Measurements from ENCODE around the gene OXCT1. TPM values are rescaled to one million over a fixed set of nuclear protein-coding genes. Genes with fewer than 3 reads are reported as not detected.

OXCT1 gene
- total and polyA plus RNA-seq, 2 of the 8 experiments (the other 6 are each of a cell fraction or from before 2014, with no cell fraction given), result 10.1 to 28.2 TPM

- no peaks in the 10 kb centered on the region for H3K27me3 ChIP-seq (replicated peaks in 1 of 4; ENCODE audit: control insufficient read depth in 3 of 4, extremely low read depth in 1 of 4, insufficient read depth in 3 of 4, low read length in 3 of 4)
- no peak for FAIRE-seq
- no peak overlapping the region for H2BK12ac ChIP-seq (ENCODE audit: low read depth, low read length)
- no peak overlapping the region for H3K4me3 ChIP-seq (ENCODE audit: extremely low read depth in 1 of 4, insufficient read depth in 2 of 4, low read depth in 3 of 4, low read length in 4 of 4)
- H3K9ac ChIP-seq (replicated peaks in 1 of 4; ENCODE audit: extremely low read depth in 1 of 4, low read depth in 3 of 4, low read length in 3 of 4), result no peak overlapping the region
- no peaks in the 10 kb centered on the region for H3K23me2 ChIP-seq (ENCODE audit: low read depth, low read length)
- no peak overlapping the region for H3K4me2 ChIP-seq (ENCODE audit: insufficient read depth in 1 of 2, low read depth in 2 of 2, low read length in 2 of 2)
- H3K4ac ChIP-seq (replicated peaks; ENCODE audit: insufficient read length, low read depth, low read length), result no peak overlapping the region
- H4K20me1 ChIP-seq (replicated peaks in 1 of 2; ENCODE audit: control insufficient read depth in 1 of 2, insufficient read depth in 2 of 2, low read length in 2 of 2), result no peaks in the 10 kb centered on the region
- no peaks in the 10 kb centered on the region; a peak in 1 of 8 replicates for H3K36me3 ChIP-seq (ENCODE audit: control insufficient read depth in 2 of 4, insufficient read depth in 4 of 4, low read length in 3 of 4)
- no peak overlapping the region for H3K27ac ChIP-seq (ENCODE audit: low read depth, low read length)
- DNase-seq (ENCODE audit: low read depth in 1 of 2, low spot score in 2 of 2), result no peak
- no peak overlapping the region for H2AFZ ChIP-seq (ENCODE audit: low read length)
- TF ChIP-seq YY1 (IDR thresholded peaks at IDR 0.05; ENCODE audit: low read depth, low read length) (no peak), EP300 (IDR thresholded peaks at IDR 0.05; ENCODE audit: borderline replicate concordance in 1 of 2, low read depth in 2 of 2, low read length in 2 of 2) (no peak), POLR2AphosphoS5 (IDR thresholded peaks at IDR 0.05; ENCODE audit: low read depth, low read length) (no peak), PHF8 (conservative IDR thresholded peaks at IDR 0.05; ENCODE audit: low read depth, low read length) (no peak), CBX5 (IDR thresholded peaks at IDR 0.05; ENCODE audit: low read depth, low read length) (no peak), ASH2L (IDR thresholded peaks at IDR 0.05; ENCODE audit: low read length) (no peak), HDAC2 (IDR thresholded peaks at IDR 0.05; ENCODE audit: borderline replicate concordance in 1 of 2, low read depth in 2 of 2, low read length in 2 of 2) (no peak), TAF1 (IDR thresholded peaks at IDR 0.05; ENCODE audit: low read depth, low read length) (no peak)
- H3K4me1 ChIP-seq (replicated peaks in 1 of 4; ENCODE audit: control insufficient read depth in 3 of 4, insufficient read depth in 4 of 4, low read length in 3 of 4), result no peaks in the 10 kb centered on the region
- ChIA-PET POLR2A (ENCODE audit: partially characterized antibody) (no interaction called here), CTCF (ENCODE audit: partially characterized antibody) (interaction anchor here (0.7 to 0.8 kb wide), 2 partner anchors 8 to 627 kb away, joined by 3 read pairs; no protein-coding TSS in a partner anchor)
- no peak overlapping the region for H2BK120ac ChIP-seq (replicated peaks; ENCODE audit: low read depth, low read length)
- no peak overlapping the region for H4K5ac ChIP-seq (ENCODE audit: insufficient read length, low read depth, low read length)
- H3K79me2 ChIP-seq (ENCODE audit: control insufficient read depth in 1 of 2, insufficient read depth in 2 of 2, low read length in 2 of 2), result no peaks in the 10 kb centered on the region
- H3K56ac ChIP-seq (replicated peaks; ENCODE audit: insufficient read length, low read depth, low read length), result no peak overlapping the region
- no peak overlapping the region for H3K14ac ChIP-seq (ENCODE audit: insufficient read length)
- H3K79me1 ChIP-seq (ENCODE audit: low read depth, low read length), result no peaks in the 10 kb centered on the region
- no peak overlapping the region for H4K8ac ChIP-seq (ENCODE audit: extremely low read depth, insufficient read depth, low read length)
- H2BK20ac ChIP-seq (ENCODE audit: low read length), result no peak overlapping the region
- H3K23ac ChIP-seq (ENCODE audit: insufficient read length), result no peak overlapping the region
- H2BK5ac ChIP-seq (ENCODE audit: low read depth, low read length), result no peak overlapping the region
- WGBS, 2 experiments (ENCODE audit: extremely low coverage in 1 of 2, insufficient coverage in 1 of 2, insufficient read length in 1 of 2, insufficient replicate concordance in 2 of 2, low coverage in 1 of 2, low lambda C conversion rate in 2 of 2, missing lambda C conversion rate in 1 of 2), result 92% methylated on average over 1 of the region's 1 CpG; no CpG with 5 or more reads in 1 of the 2 experiments
- no peak overlapping the region for H4K91ac ChIP-seq (replicated peaks; ENCODE audit: insufficient read length, low read length)
- no peak overlapping the region for H2AK5ac ChIP-seq (ENCODE audit: low read depth, low read length)
- H3K9me3 ChIP-seq (ENCODE audit: insufficient read depth in 2 of 2, low read depth in 1 of 2, low read length in 1 of 2), result no peaks in the 10 kb centered on the region
- H2BK15ac ChIP-seq (ENCODE audit: low read length), result no peak overlapping the region
- H3K18ac ChIP-seq (ENCODE audit: extremely low read depth, low read length), result no peak overlapping the region
Observed at GRCh38 chr5:41834506-41834905, 35.7 kb downstream of the OXCT1 start.

Data from H1 (cell line).